ENCODE data around the gene NOX5. TPM values are rescaled to one million over a fixed set of nuclear protein-coding genes. Genes with fewer than 3 reads are reported as not detected.

NOX5 gene
- total RNA-seq = under 0.01 TPM in 1 of 2 replicates, not detected in the other

DNA sequence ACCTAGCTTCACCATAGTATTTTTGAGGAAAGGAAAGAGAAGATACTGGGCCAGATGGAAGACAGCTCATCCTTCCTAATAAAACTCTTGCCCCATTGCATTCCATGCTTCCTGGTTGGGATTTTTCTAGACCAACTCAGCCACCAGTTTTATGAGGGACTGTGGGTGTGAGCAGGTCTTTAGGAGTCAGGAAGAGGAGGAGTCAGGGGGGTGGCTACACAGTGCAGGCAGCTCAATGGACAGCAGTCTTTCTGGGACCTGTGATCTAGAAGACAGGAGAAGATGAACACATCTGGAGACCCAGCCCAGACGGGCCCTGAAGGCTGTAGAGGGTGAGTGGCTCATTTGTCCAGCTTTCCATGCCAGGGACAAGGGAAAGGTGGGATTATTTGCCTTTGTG lies at the start of gene NOX5:
Gene NOX5, plus strand, starts transcription at position 242 of the 400 bp plus-strand sequence. Its CDS starts 41 bp downstream, at position 283.

Other genes starting within 250 kb of the NOX5 start
- gene ANP32A, start 193.8 kb upstream of the NOX5 start, total RNA-seq = 65.6 and 86.5 TPM in 2 replicates
- gene SPESP1, start 84.2 kb upstream of the NOX5 start, total RNA-seq = 1.0 and 1.4 TPM in 2 replicates
- 147 and 156 TPM in 2 replicates for gene GLCE, start 145.9 kb downstream of the NOX5 start, total RNA-seq

All from endothelial cell of coronary artery (primary cell).